Vagina (tissue), 2 donors: Measurements from ENCODE around the gene NEDD8.

Source experiments
- POLR2A ChIP-seq, 2 donors: fragments of 450-650 bp; IDR thresholded peaks; one replicate each; pipeline ENCODE4 v1.6.1; 2017; ENCODE audit warnings: antibody characterized with exemption in 2 of 2, mild to moderate bottlenecking in 2 of 2, moderate library complexity in 2 of 2
- POLR2AphosphoS5 ChIP-seq, 2 donors: sonication (generic); formaldehyde crosslinking; IDR thresholded peaks; one replicate each; pipeline ENCODE4 v1.9.0; 2017; ENCODE audit warnings: antibody characterized with exemption in 2 of 2, mild to moderate bottlenecking in 2 of 2, low read depth in 1 of 2; ENCODE audit not compliant: insufficient read depth in 1 of 2
- TF ChIP-seq, protein P1 (sequence below), 3 experiments: fragments of 450-650 bp in 2 of 3; fragments of 200-600 bp in 1 of 3; sonication (generic) in 1 of 3; IDR thresholded peaks; one replicate each; pipeline ENCODE4 v1.5.1; 2017 to 2019; ENCODE audit warnings: antibody characterized with exemption in 3 of 3, mild to moderate bottlenecking in 2 of 3, moderate library complexity in 2 of 3

DNA sequence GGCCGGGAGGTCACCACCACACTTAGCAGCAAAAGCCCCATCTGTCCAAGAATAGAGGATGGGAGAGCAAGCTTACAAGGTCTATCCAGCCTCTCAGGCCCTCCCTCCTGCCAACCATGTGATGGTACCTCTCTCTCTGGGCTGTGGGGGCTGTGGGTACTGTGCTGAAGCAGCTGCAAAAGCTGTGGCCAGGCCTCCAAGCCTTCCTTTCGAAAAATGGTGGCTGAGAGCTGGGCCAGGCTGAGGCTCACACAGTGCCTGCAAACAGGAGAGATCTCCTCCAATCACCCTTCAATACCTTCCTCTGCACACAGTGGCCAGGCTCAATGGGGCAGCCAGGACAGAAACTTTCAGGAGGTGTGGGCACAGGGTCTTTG is 44.6 kb downstream of the NEDD8 start:
- TF ChIP-seq, protein P1, sequence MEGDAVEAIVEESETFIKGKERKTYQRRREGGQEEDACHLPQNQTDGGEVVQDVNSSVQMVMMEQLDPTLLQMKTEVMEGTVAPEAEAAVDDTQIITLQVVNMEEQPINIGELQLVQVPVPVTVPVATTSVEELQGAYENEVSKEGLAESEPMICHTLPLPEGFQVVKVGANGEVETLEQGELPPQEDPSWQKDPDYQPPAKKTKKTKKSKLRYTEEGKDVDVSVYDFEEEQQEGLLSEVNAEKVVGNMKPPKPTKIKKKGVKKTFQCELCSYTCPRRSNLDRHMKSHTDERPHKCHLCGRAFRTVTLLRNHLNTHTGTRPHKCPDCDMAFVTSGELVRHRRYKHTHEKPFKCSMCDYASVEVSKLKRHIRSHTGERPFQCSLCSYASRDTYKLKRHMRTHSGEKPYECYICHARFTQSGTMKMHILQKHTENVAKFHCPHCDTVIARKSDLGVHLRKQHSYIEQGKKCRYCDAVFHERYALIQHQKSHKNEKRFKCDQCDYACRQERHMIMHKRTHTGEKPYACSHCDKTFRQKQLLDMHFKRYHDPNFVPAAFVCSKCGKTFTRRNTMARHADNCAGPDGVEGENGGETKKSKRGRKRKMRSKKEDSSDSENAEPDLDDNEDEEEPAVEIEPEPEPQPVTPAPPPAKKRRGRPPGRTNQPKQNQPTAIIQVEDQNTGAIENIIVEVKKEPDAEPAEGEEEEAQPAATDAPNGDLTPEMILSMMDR (IDR thresholded peaks at IDR 0.05), result no peak
- no peak for TF ChIP-seq POLR2A (IDR thresholded peaks at IDR 0.05)
- no peak for TF ChIP-seq POLR2AphosphoS5 (IDR thresholded peaks at IDR 0.05; ENCODE audit: insufficient read depth in 1 of 2, low read depth in 1 of 2)
